ENCODE results near the gene TMPO. TPM values are rescaled to one million over a fixed set of nuclear protein-coding genes. Genes with fewer than 3 reads are reported as not detected.
A peak's percentile ranks its signal among the peaks of the same experiment; 100 is the strongest.
"Not testable (repeated sequence)": the region's sequence is repeated elsewhere in the genome, so short reads cannot be mapped to it uniquely, and the experiment has no call there.

The TMPO gene
- total RNA-seq, 2 experiments from 2014 or later: 279 to 291 TPM

GRCh38 chr12:98519257-98519907 is 4.0 kb downstream of the TMPO start:
- Mint-ChIP-seq H3K4me1 (peaks cover 25% of the 10 kb centered on the region), H3K9me3 (no peaks in the 10 kb centered on the region), H3K27me3 (no peaks in the 10 kb centered on the region), H3K27ac (peak overlapping the region; percentile 70), H3K36me3 (peaks cover 41% of the 10 kb centered on the region), H3K4me3 (peak overlapping the region; percentile 74)
- no peak for DNase-seq
- POLR2A ChIA-PET: interaction anchor here (0.9 to 7.9 kb wide), 3 partner anchors 11 to 15 kb away, joined by 4 to 110 read pairs (median 4); no protein-coding TSS in a partner anchor
- no peak for ATAC-seq (ENCODE audit: low read depth)

GRCh38 chr12:98530068-98530467 is 14.7 kb downstream of the TMPO start:
- H3K36me3 Mint-ChIP-seq: peaks cover 40% of the 10 kb centered on the region
- ATAC-seq (ENCODE audit: low read depth) (no peak), DNase-seq (no peak)
- H3K27ac Mint-ChIP-seq: no peak overlapping the region
- H3K4me1 Mint-ChIP-seq: peaks cover 21% of the 10 kb centered on the region
- H3K9me3 Mint-ChIP-seq: no peaks in the 10 kb centered on the region
- no peaks in the 10 kb centered on the region for H3K27me3 Mint-ChIP-seq
- H3K4me3 Mint-ChIP-seq: no peak overlapping the region
- POLR2A ChIA-PET: interaction anchor here (0.7 to 1.2 kb wide), 3 partner anchors 9 to 13 kb away, joined by 3 to 4 read pairs (median 4); no protein-coding TSS in a partner anchor

- DNase-seq (no peak), ATAC-seq (ENCODE audit: low read depth) (peak; percentile 45)
- H3K27me3 Mint-ChIP-seq: no peaks in the 10 kb centered on the region
- peaks cover 43% of the 10 kb centered on the region for H3K36me3 Mint-ChIP-seq
- POLR2A ChIA-PET: no interaction called here
- no peaks in the 10 kb centered on the region for H3K9me3 Mint-ChIP-seq
- H3K27ac Mint-ChIP-seq: no peak overlapping the region
- H3K4me1 Mint-ChIP-seq: peaks cover 19% of the 10 kb centered on the region
- H3K4me3 Mint-ChIP-seq: no peak overlapping the region
Measured at GRCh38 chr12:98532687-98533304, 17.4 kb downstream of the TMPO start.

GRCh38 chr12:98533723-98534251 is 18.4 kb downstream of the TMPO start:
- POLR2A ChIA-PET: interaction anchor here (0.6 to 1.3 kb wide), 4 partner anchors 14 to 62 kb away, joined by 4 to 6 read pairs (median 4); no protein-coding TSS in a partner anchor
- ATAC-seq (ENCODE audit: low read depth): no peak
- Mint-ChIP-seq H3K36me3 (peaks cover 40% of the 10 kb centered on the region), H3K27me3 (no peaks in the 10 kb centered on the region), H3K4me1 (peaks cover 19% of the 10 kb centered on the region), H3K4me3 (no peak overlapping the region), H3K9me3 (no peaks in the 10 kb centered on the region), H3K27ac (no peak overlapping the region)
- DNase-seq: no peak

- Mint-ChIP-seq H3K36me3 (peaks cover 45% of the 10 kb centered on the region), H3K4me3 (no peak overlapping the region), H3K9me3 (no peaks in the 10 kb centered on the region), H3K27ac (no peak overlapping the region), H3K27me3 (no peaks in the 10 kb centered on the region), H3K4me1 (peaks cover 14% of the 10 kb centered on the region)
- POLR2A ChIA-PET: interaction anchor here (1.2 kb wide), 1 partner anchor 14 kb away, joined by 3 read pairs; no protein-coding TSS in a partner anchor
- no peak for DNase-seq
- no peak for ATAC-seq (ENCODE audit: low read depth)
Measured at GRCh38 chr12:98538031-98538430, 22.6 kb downstream of the TMPO start.

GRCh38 chr12:98543701-98544100 is 28.3 kb downstream of the TMPO start:
- no peak overlapping the region for H3K27ac Mint-ChIP-seq
- H3K27me3 Mint-ChIP-seq: no peaks in the 10 kb centered on the region
- DNase-seq (no peak), ATAC-seq (ENCODE audit: low read depth) (no peak)
- H3K4me1 Mint-ChIP-seq: peaks cover 7% of the 10 kb centered on the region
- no peak overlapping the region for H3K4me3 Mint-ChIP-seq
- POLR2A ChIA-PET: no interaction called here
- H3K9me3 Mint-ChIP-seq: no peaks in the 10 kb centered on the region
- peaks cover 34% of the 10 kb centered on the region for H3K36me3 Mint-ChIP-seq

GRCh38 chr12:98544751-98545150 is 29.4 kb downstream of the TMPO start:
- Mint-ChIP-seq H3K4me3 (no peak overlapping the region), H3K27ac (no peak overlapping the region), H3K27me3 (no peaks in the 10 kb centered on the region), H3K4me1 (peaks cover 7% of the 10 kb centered on the region), H3K36me3 (peaks cover 36% of the 10 kb centered on the region), H3K9me3 (no peaks in the 10 kb centered on the region)
- ATAC-seq (ENCODE audit: low read depth) (no peak), DNase-seq (no peak)
- POLR2A ChIA-PET: interaction anchor here (0.6 kb wide), 1 partner anchor 54 kb away, joined by 3 read pairs; no protein-coding TSS in a partner anchor

GRCh38 chr12:98549371-98550110 is 34.2 kb downstream of the TMPO start:
- Mint-ChIP-seq H3K4me1 (peaks cover 3% of the 10 kb centered on the region), H3K4me3 (no peak overlapping the region), H3K36me3 (peaks cover 30% of the 10 kb centered on the region), H3K27ac (no peak overlapping the region), H3K27me3 (no peaks in the 10 kb centered on the region), H3K9me3 (no peaks in the 10 kb centered on the region)
- no peak for DNase-seq
- POLR2A ChIA-PET: no interaction called here
- ATAC-seq (ENCODE audit: low read depth): no peak

- peaks cover 2% of the 10 kb centered on the region for H3K4me1 Mint-ChIP-seq
- peaks cover 25% of the 10 kb centered on the region for H3K36me3 Mint-ChIP-seq
- DNase-seq (no peak), ATAC-seq (ENCODE audit: low read depth) (no peak)
- H3K27me3 Mint-ChIP-seq: peaks cover 2% of the 10 kb centered on the region
- no peaks in the 10 kb centered on the region for H3K9me3 Mint-ChIP-seq
- no peak overlapping the region for H3K27ac Mint-ChIP-seq
- POLR2A ChIA-PET: interaction anchor here (1.4 kb wide), 1 partner anchor 13 kb away, joined by 3 read pairs; no protein-coding TSS in a partner anchor
- no peak overlapping the region for H3K4me3 Mint-ChIP-seq
Measured at GRCh38 chr12:98551787-98552186, 36.4 kb downstream of the TMPO start.

GRCh38 chr12:98558097-98558496 is 42.7 kb downstream of the TMPO start:
- POLR2A ChIA-PET: interaction anchor here (0.7 kb wide), 1 partner anchor 53 kb away, joined by 3 read pairs; no protein-coding TSS in a partner anchor
- not testable (repeated sequence) for H3K4me1 Mint-ChIP-seq; H3K27ac Mint-ChIP-seq; H3K4me3 Mint-ChIP-seq; ATAC-seq (ENCODE audit: low read depth); DNase-seq; H3K9me3 Mint-ChIP-seq; H3K27me3 Mint-ChIP-seq; H3K36me3 Mint-ChIP-seq

- Mint-ChIP-seq H3K36me3 (no peaks in the 10 kb centered on the region), H3K27ac (no peak overlapping the region), H3K4me1 (no peaks in the 10 kb centered on the region), H3K9me3 (no peaks in the 10 kb centered on the region), H3K4me3 (no peak overlapping the region), H3K27me3 (peaks cover 2% of the 10 kb centered on the region)
- ATAC-seq (ENCODE audit: low read depth) (no peak), DNase-seq (no peak)
- POLR2A ChIA-PET: interaction anchor here (0.6 kb wide), 1 partner anchor 80 kb away, joined by 3 read pairs; no protein-coding TSS in a partner anchor
Measured at GRCh38 chr12:98559666-98560065, 44.3 kb downstream of the TMPO start.

- POLR2A ChIA-PET: no interaction called here
- H3K36me3 Mint-ChIP-seq: no peaks in the 10 kb centered on the region
Measured at GRCh38 chr12:98561846-98562245, 46.5 kb downstream of the TMPO start.

GRCh38 chr12:98572010-98572409 is 56.6 kb downstream of the TMPO start:
- POLR2A ChIA-PET: no interaction called here
- H3K36me3 Mint-ChIP-seq: no peaks in the 10 kb centered on the region
- H3K27me3 Mint-ChIP-seq: no peaks in the 10 kb centered on the region
- no peak for DNase-seq
- no peaks in the 10 kb centered on the region for H3K4me1 Mint-ChIP-seq
- H3K27ac Mint-ChIP-seq: no peak overlapping the region
- no peaks in the 10 kb centered on the region for H3K9me3 Mint-ChIP-seq
- no peak for ATAC-seq (ENCODE audit: low read depth)
- no peak overlapping the region for H3K4me3 Mint-ChIP-seq

More at GRCh38 chr12:98561846-98562245, 46.5 kb downstream of the TMPO start:
- H3K9me3 Mint-ChIP-seq: no peaks in the 10 kb centered on the region
- H3K27ac Mint-ChIP-seq: no peak overlapping the region
- ATAC-seq (ENCODE audit: low read depth) (no peak), DNase-seq (no peak)
- no peaks in the 10 kb centered on the region for H3K27me3 Mint-ChIP-seq
- no peak overlapping the region for H3K4me3 Mint-ChIP-seq
- no peaks in the 10 kb centered on the region for H3K4me1 Mint-ChIP-seq

Data from activated naive CD8-positive, alpha-beta T cell treated with anti-CD3 and anti-CD28 coated beads, Interleukin-2, amount 10 ng/mL, durations not matched to agents 7 days and 5 days (primary cell).